GM23338 (cell line): Measurements from ENCODE around the gene CTNS.

Experiments
- CREB1 ChIP-seq: fragments of 250-450 bp; sonication (Bioruptor Pico); IDR thresholded peaks from 2 replicates; pipeline ENCODE4 v1.5.0; 2020; ENCODE audit warnings: low read depth, mild to moderate bottlenecking, moderate library complexity
- EZH2 ChIP-seq: fragments of 200-600 bp; sonication (generic); IDR thresholded peaks from one replicate; pipeline ENCODE4 v1.8.0; 2017; ENCODE audit warnings: antibody characterized with exemption, mild to moderate bottlenecking, low read depth; ENCODE audit not compliant: unreplicated experiment
- EZH2phosphoT487 ChIP-seq: fragments of 200-600 bp; sonication (generic); IDR thresholded peaks from one replicate; pipeline ENCODE4 v1.8.1; 2018; ENCODE audit warnings: antibody characterized with exemption; ENCODE audit not compliant: unreplicated experiment
- NANOG ChIP-seq: IDR thresholded peaks from 2 replicates; pipeline ENCODE4 v1.6.1; 2016; ENCODE audit warnings: antibody characterized with exemption, borderline replicate concordance
- POLR2AphosphoS5 ChIP-seq: IDR thresholded peaks from 2 replicates; pipeline ENCODE4 v1.6.1; 2016; ENCODE audit warnings: antibody characterized with exemption, low read depth
- ZNF331 ChIP-seq: fragments of 250-450 bp; sonication (Bioruptor Pico); IDR thresholded peaks from 2 replicates; pipeline ENCODE4 v1.5.0; 2020; ENCODE audit warnings: low read depth, mild to moderate bottlenecking, moderate library complexity
- TF ChIP-seq, protein P1 (sequence below), 2 experiments: fragments of 200-600 bp in 1 of 2; sonication (generic) in 1 of 2; conservative IDR thresholded peaks; 2 replicates each; pipeline versions ENCODE4 v1.5.1 to v1.6.1; 2016 to 2017; ENCODE audit warnings: antibody characterized with exemption in 2 of 2, low read depth in 2 of 2, mild to moderate bottlenecking in 2 of 2, moderate library complexity in 1 of 2
- TF ChIP-seq, protein P2 (sequence below): IDR thresholded peaks from one replicate; pipeline ENCODE4 v1.6.1; 2018; ENCODE audit warnings: antibody characterized with exemption; ENCODE audit not compliant: unreplicated experiment
- TF ChIP-seq, protein P3 (sequence below): IDR thresholded peaks from 2 replicates; pipeline ENCODE4 v1.6.1; 2016; ENCODE audit warnings: antibody characterized with exemption

DNA sequence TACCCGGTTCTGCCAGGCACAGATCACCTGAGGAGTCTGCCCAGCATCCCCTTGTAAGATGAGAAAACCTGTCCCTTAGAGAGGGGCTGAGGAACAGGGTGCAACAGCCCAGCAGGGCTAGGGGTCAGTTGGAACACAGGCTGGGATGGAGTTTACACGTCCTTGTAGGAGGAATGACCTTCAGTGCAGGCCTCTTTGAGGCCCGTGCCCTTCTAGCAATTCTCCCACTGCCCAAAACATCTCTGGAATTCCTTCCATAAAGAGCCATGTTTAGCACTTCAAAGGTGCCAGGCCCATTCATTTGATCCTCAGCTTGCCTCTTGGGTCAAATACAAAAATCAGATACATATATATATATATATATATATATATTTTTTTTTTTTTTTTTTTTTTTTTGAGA, 4.5 kb downstream of the CTNS start:
- TF ChIP-seq, protein P1, sequence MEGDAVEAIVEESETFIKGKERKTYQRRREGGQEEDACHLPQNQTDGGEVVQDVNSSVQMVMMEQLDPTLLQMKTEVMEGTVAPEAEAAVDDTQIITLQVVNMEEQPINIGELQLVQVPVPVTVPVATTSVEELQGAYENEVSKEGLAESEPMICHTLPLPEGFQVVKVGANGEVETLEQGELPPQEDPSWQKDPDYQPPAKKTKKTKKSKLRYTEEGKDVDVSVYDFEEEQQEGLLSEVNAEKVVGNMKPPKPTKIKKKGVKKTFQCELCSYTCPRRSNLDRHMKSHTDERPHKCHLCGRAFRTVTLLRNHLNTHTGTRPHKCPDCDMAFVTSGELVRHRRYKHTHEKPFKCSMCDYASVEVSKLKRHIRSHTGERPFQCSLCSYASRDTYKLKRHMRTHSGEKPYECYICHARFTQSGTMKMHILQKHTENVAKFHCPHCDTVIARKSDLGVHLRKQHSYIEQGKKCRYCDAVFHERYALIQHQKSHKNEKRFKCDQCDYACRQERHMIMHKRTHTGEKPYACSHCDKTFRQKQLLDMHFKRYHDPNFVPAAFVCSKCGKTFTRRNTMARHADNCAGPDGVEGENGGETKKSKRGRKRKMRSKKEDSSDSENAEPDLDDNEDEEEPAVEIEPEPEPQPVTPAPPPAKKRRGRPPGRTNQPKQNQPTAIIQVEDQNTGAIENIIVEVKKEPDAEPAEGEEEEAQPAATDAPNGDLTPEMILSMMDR (conservative IDR thresholded peaks at IDR 0.05; ENCODE audit: low read depth in 2 of 2), result no peak
- TF ChIP-seq POLR2AphosphoS5, result no peak
- TF ChIP-seq, protein P2, sequence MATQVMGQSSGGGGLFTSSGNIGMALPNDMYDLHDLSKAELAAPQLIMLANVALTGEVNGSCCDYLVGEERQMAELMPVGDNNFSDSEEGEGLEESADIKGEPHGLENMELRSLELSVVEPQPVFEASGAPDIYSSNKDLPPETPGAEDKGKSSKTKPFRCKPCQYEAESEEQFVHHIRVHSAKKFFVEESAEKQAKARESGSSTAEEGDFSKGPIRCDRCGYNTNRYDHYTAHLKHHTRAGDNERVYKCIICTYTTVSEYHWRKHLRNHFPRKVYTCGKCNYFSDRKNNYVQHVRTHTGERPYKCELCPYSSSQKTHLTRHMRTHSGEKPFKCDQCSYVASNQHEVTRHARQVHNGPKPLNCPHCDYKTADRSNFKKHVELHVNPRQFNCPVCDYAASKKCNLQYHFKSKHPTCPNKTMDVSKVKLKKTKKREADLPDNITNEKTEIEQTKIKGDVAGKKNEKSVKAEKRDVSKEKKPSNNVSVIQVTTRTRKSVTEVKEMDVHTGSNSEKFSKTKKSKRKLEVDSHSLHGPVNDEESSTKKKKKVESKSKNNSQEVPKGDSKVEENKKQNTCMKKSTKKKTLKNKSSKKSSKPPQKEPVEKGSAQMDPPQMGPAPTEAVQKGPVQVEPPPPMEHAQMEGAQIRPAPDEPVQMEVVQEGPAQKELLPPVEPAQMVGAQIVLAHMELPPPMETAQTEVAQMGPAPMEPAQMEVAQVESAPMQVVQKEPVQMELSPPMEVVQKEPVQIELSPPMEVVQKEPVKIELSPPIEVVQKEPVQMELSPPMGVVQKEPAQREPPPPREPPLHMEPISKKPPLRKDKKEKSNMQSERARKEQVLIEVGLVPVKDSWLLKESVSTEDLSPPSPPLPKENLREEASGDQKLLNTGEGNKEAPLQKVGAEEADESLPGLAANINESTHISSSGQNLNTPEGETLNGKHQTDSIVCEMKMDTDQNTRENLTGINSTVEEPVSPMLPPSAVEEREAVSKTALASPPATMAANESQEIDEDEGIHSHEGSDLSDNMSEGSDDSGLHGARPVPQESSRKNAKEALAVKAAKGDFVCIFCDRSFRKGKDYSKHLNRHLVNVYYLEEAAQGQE, result no peak
- no peak for TF ChIP-seq EZH2
- no peak for TF ChIP-seq CREB1 (CRISPR knock-in tag)
- TF ChIP-seq EZH2phosphoT487, result no peak
- no peak for TF ChIP-seq NANOG
- TF ChIP-seq, protein P3, sequence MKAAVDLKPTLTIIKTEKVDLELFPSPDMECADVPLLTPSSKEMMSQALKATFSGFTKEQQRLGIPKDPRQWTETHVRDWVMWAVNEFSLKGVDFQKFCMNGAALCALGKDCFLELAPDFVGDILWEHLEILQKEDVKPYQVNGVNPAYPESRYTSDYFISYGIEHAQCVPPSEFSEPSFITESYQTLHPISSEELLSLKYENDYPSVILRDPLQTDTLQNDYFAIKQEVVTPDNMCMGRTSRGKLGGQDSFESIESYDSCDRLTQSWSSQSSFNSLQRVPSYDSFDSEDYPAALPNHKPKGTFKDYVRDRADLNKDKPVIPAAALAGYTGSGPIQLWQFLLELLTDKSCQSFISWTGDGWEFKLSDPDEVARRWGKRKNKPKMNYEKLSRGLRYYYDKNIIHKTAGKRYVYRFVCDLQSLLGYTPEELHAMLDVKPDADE, result no peak
- TF ChIP-seq ZNF331, result no peak
